GM23338 (cell line): ENCODE measurements around the gene GJC1. TPM values are rescaled to one million over a fixed set of nuclear protein-coding genes. Genes with fewer than 3 reads are reported as not detected.

Experiments
- ATAC-seq: fragments of 200-7000 bp; cut with Tn5 transposase; 3 replicates; pipeline ENCODE4 v1.9.1; 2020
- DNase-seq: peaks from one replicate; pipeline ENCODE4 v3.0.0-alpha.2; 2015; ENCODE audit warnings: low spot score
- H2AFZ ChIP-seq: fragments of 200-600 bp; sonication (generic); 2 replicates; pipeline ENCODE4 v1.8.0; 2016; ENCODE audit warnings: antibody characterized with exemption, mild to moderate bottlenecking, moderate library complexity
- H3F3A ChIP-seq: fragments of 200-600 bp; sonication (generic); replicated peaks from 2 replicates; pipeline ENCODE4 v1.8.0; 2017; ENCODE audit warnings: antibody characterized with exemption, mixed run types, low read depth
- H3K27ac ChIP-seq: fragments of 200-600 bp; sonication (generic); 2 replicates; pipeline ENCODE4 v1.6.1; 2016; ENCODE audit warnings: low read depth
- H3K27me3 ChIP-seq: fragments of 200-600 bp; sonication (generic); 2 replicates; pipeline ENCODE4 v1.8.0; 2016; ENCODE audit warnings: mild to moderate bottlenecking, mixed run types, moderate library complexity; ENCODE audit not compliant: insufficient read depth
- H3K36me3 ChIP-seq: fragments of 200-600 bp; sonication (generic); 2 replicates; pipeline ENCODE4 v1.8.0; 2016; ENCODE audit warnings: mild to moderate bottlenecking; ENCODE audit not compliant: insufficient read depth
- H3K4me1 ChIP-seq: fragments of 200-600 bp; sonication (generic); 2 replicates; pipeline ENCODE4 v1.8.0; 2016; ENCODE audit warnings: mild to moderate bottlenecking, moderate library complexity; ENCODE audit not compliant: insufficient read depth
- H3K4me2 ChIP-seq: fragments of 200-600 bp; sonication (generic); 2 replicates; pipeline ENCODE4 v1.7.1; 2017; ENCODE audit warnings: mixed run types
- H3K4me3 ChIP-seq: fragments of 200-600 bp; sonication (generic); 2 replicates; pipeline ENCODE4 v1.6.1; 2016; ENCODE audit warnings: mixed run types
- H3K79me2 ChIP-seq: fragments of 200-600 bp; sonication (generic); replicated peaks from 2 replicates; pipeline ENCODE4 v1.8.0; 2017; ENCODE audit warnings: mild to moderate bottlenecking; ENCODE audit not compliant: insufficient read depth
- H3K9me2 ChIP-seq: fragments of 200-600 bp; sonication (generic); 2 replicates; pipeline ENCODE4 v1.8.0; 2017; ENCODE audit not compliant: insufficient read depth
- H4K20me1 ChIP-seq: fragments of 200-600 bp; sonication (generic); replicated peaks from 2 replicates; pipeline ENCODE4 v1.8.0; 2017; ENCODE audit warnings: mild to moderate bottlenecking; ENCODE audit not compliant: insufficient read depth
- H3K27ac Mint-ChIP-seq: 2 replicates; pipeline ENCODE4 v1.8.0; 2020; ENCODE audit warnings: inconsistent platforms, mild to moderate bottlenecking, moderate library complexity, mixed read lengths
- H3K27me3 Mint-ChIP-seq: 3 replicates; pipeline ENCODE4 v1.8.0; 2022; ENCODE audit warnings: low read depth, mild to moderate bottlenecking, moderate library complexity, mixed read lengths, inconsistent platforms; ENCODE audit not compliant: insufficient read depth, poor library complexity
- H3K36me3 Mint-ChIP-seq: 3 replicates; pipeline ENCODE4 v1.8.0; 2021; ENCODE audit warnings: low read depth, mild to moderate bottlenecking, inconsistent platforms, moderate library complexity, mixed read lengths
- H3K4me1 Mint-ChIP-seq: 3 replicates; pipeline ENCODE4 v1.8.0; 2020; ENCODE audit warnings: mild to moderate bottlenecking, inconsistent platforms, mixed read lengths
- H3K4me3 Mint-ChIP-seq: 3 replicates; pipeline ENCODE4 v1.8.0; 2021; ENCODE audit warnings: moderate library complexity, mild to moderate bottlenecking, inconsistent platforms, mixed read lengths
- H3K9me3 Mint-ChIP-seq: 3 replicates; pipeline ENCODE4 v1.8.0; 2020; ENCODE audit warnings: moderate library complexity, mild to moderate bottlenecking, inconsistent platforms, mixed read lengths
- CREB1 ChIP-seq: fragments of 250-450 bp; sonication (Bioruptor Pico); IDR thresholded peaks from 2 replicates; pipeline ENCODE4 v1.5.0; 2020; ENCODE audit warnings: low read depth, mild to moderate bottlenecking, moderate library complexity
- CTCF ChIP-seq, 2 experiments: fragments of 200-600 bp in 1 of 2; sonication (generic) in 1 of 2; conservative IDR thresholded peaks; 2 replicates each; pipeline versions ENCODE4 v1.5.1 to v1.6.1; 2016 to 2017; ENCODE audit warnings: antibody characterized with exemption in 2 of 2, low read depth in 2 of 2, mild to moderate bottlenecking in 2 of 2, moderate library complexity in 1 of 2
- ETS1 ChIP-seq: IDR thresholded peaks from 2 replicates; pipeline ENCODE4 v1.6.1; 2016; ENCODE audit warnings: antibody characterized with exemption
- EZH2 ChIP-seq: fragments of 200-600 bp; sonication (generic); IDR thresholded peaks from one replicate; pipeline ENCODE4 v1.8.0; 2017; ENCODE audit warnings: antibody characterized with exemption, mild to moderate bottlenecking, low read depth; ENCODE audit not compliant: unreplicated experiment
- NANOG ChIP-seq: IDR thresholded peaks from 2 replicates; pipeline ENCODE4 v1.6.1; 2016; ENCODE audit warnings: antibody characterized with exemption, borderline replicate concordance
- STAT1 ChIP-seq: IDR thresholded peaks from one replicate; pipeline ENCODE4 v1.6.1; 2016; ENCODE audit warnings: antibody characterized with exemption; ENCODE audit not compliant: unreplicated experiment
- ZNF114 ChIP-seq: fragments of 250-450 bp; sonication (Bioruptor Pico); IDR thresholded peaks from 2 replicates; pipeline ENCODE4 v1.5.0; 2020; ENCODE audit warnings: mild to moderate bottlenecking, moderate library complexity
- ZNF331 ChIP-seq: fragments of 250-450 bp; sonication (Bioruptor Pico); IDR thresholded peaks from 2 replicates; pipeline ENCODE4 v1.5.0; 2020; ENCODE audit warnings: low read depth, mild to moderate bottlenecking, moderate library complexity
- ZNF462 ChIP-seq: fragments of 250-450 bp; sonication (Bioruptor Pico); IDR thresholded peaks from 2 replicates; pipeline ENCODE4 v1.5.0; 2020; ENCODE audit warnings: mild to moderate bottlenecking, moderate library complexity
- polyA plus RNA-seq: library from polyadenylated mRNA; unstranded; fragments of >200 nt; fragmentation: Nextera tagmentation; extraction: Ambion mirVana; gene quantifications from 2 replicates; pipeline ENCODE4 v1.2.1, GENCODE V29; 2016
- total RNA-seq: library from RNA; depleted of rRNA; stranded (reverse); fragments of >200 nt; shearing (Covaris generic); gene quantifications from 2 replicates; pipeline ENCODE4 v1.2.3, GENCODE V29; 2014

GJC1 gene
- total and polyA plus RNA-seq, 2 experiments from 2014 or later, result 34.7 to 99.2 TPM

DNA sequence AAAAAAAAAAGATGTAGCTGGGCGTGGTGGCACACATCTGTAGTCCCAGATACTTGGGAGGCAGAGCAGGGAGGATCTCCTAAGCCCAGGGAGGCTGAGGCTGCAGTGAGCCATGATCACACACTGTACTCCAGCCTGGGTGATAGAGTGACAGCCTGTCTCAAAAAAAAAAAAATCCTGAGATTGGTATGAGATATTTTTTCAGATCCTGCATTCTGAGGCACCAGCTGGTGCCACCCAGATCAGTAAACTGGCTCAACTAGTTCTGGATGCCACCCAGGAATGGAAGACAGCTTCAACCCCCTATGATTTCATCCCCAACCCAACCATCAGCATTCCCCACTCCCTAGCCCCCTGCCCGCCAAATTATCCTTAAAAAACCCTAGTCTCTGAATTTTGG is 7.1 kb upstream of the GJC1 start:
- no peak for TF ChIP-seq STAT1
- no peak for TF ChIP-seq CTCF (conservative IDR thresholded peaks at IDR 0.05; ENCODE audit: low read depth in 2 of 2)
- no peak for TF ChIP-seq ETS1
- TF ChIP-seq CREB1 (CRISPR knock-in tag), result no peak
- no peak for TF ChIP-seq EZH2
- no peak for TF ChIP-seq ZNF462
- TF ChIP-seq ZNF114 (CRISPR knock-in tag), result no peak
- no peak for TF ChIP-seq NANOG
- no peak for TF ChIP-seq ZNF331 (CRISPR knock-in tag)
- Histone ChIP-seq H3K4me1 (peaks cover 10% of the 10 kb centered on the region), H3K79me2 (no peaks in the 10 kb centered on the region), H3F3A (peaks cover 10% of the 10 kb centered on the region; the same call in 1 of the 2 replicates), H3K36me3 (no peaks in the 10 kb centered on the region), H3K9me2 (no peaks in the 10 kb centered on the region), H3K4me2 (no peak overlapping the region), H3K27me3 (no peaks in the 10 kb centered on the region), H4K20me1 (no peaks in the 10 kb centered on the region), H2AFZ (no peak overlapping the region), H3K4me3 (no peak overlapping the region), H3K27ac (no peak overlapping the region)
- peaks cover 13% of the 10 kb centered on the region for H3K4me1 Mint-ChIP-seq
- peaks cover 15% of the 10 kb centered on the region for H3K27me3 Mint-ChIP-seq
- no peaks in the 10 kb centered on the region for H3K36me3 Mint-ChIP-seq
- H3K4me3 Mint-ChIP-seq, result no peak overlapping the region
- H3K9me3 Mint-ChIP-seq, result no peaks in the 10 kb centered on the region
- H3K27ac Mint-ChIP-seq, result no peak overlapping the region
- no peak for ATAC-seq
- no peak for DNase-seq
